OCI-LY3 (cell line): ENCODE measurements around the gene NNMT.

ENCODE experiments used
- H2AFZ ChIP-seq: fragments of 200-600, 300-600 bp; shearing (Covaris generic); 2 replicates; pipeline ENCODE4 v1.6.0; 2014; ENCODE audit warnings: antibody characterized with exemption, low read depth, low read length
- H3K27ac ChIP-seq: fragments of 200-600, 300-600 bp; sonication (generic); 2 replicates; pipeline ENCODE4 v1.5.1; 2014; ENCODE audit warnings: mild to moderate bottlenecking, low read length, moderate library complexity, mixed read lengths
- H3K27me3 ChIP-seq: fragments of 200-600, 300-600 bp; sonication (generic); 2 replicates; pipeline ENCODE4 v1.6.1; 2014; ENCODE audit warnings: low read depth, low read length, mixed read lengths
- H3K36me3 ChIP-seq: fragments of 200-600, 300-600 bp; sonication (generic); replicated peaks from 2 replicates; pipeline ENCODE3; 2014; ENCODE audit warnings: low read depth, low read length, mixed read lengths
- H3K4me1 ChIP-seq: fragments of 300-600, 200-600 bp; sonication (generic); 2 replicates; pipeline ENCODE4 v1.6.1; 2014; ENCODE audit warnings: low read length, mixed read lengths
- H3K4me2 ChIP-seq: fragments of 200-600, 300-600 bp; sonication (generic); 2 replicates; pipeline ENCODE4 v1.6.1; 2014; ENCODE audit warnings: low read length, mixed read lengths
- H3K4me3 ChIP-seq: fragments of 300-600, 200-600 bp; sonication (generic); 2 replicates; pipeline ENCODE4 v1.5.1; 2014; ENCODE audit warnings: antibody characterized with exemption, mild to moderate bottlenecking, low read length, moderate library complexity
- H3K79me2 ChIP-seq: fragments of 300-600, 200-600 bp; shearing (Covaris generic); 2 replicates; pipeline ENCODE4 v1.6.1; 2014; ENCODE audit warnings: mild to moderate bottlenecking, low read length, mixed read lengths
- H3K9ac ChIP-seq: fragments of 300-600, 200-600 bp; shearing (Covaris generic); 2 replicates; pipeline ENCODE4 v1.6.0; 2014; ENCODE audit warnings: mild to moderate bottlenecking, low read length, moderate library complexity
- H3K9me3 ChIP-seq: fragments of 200-600, 300-600 bp; shearing (Covaris generic); 2 replicates; pipeline ENCODE4 v1.6.1; 2014; ENCODE audit warnings: low read length, mixed read lengths; ENCODE audit not compliant: insufficient read depth
- H4K20me1 ChIP-seq: fragments of 200-600, 300-600 bp; sonication (generic); 2 replicates; pipeline ENCODE4 v1.6.1; 2016; ENCODE audit warnings: low read length, mixed read lengths; ENCODE audit not compliant: insufficient read depth
- CTCF ChIP-seq: fragments of 200-600, 300-600 bp; sonication (generic); IDR thresholded peaks from 2 replicates; pipeline ENCODE4 v1.5.1; 2014; ENCODE audit warnings: antibody characterized with exemption, low read length, low read depth
- EZH2phosphoT487 ChIP-seq: fragments of 200-600 bp; shearing (Covaris generic); IDR thresholded peaks from 2 replicates; pipeline ENCODE4 v1.6.1; 2018; ENCODE audit warnings: antibody characterized with exemption, mixed run types, low read depth

Gene NNMT

GRCh38 chr11:114250993-114251814, 45.0 kb upstream of the NNMT start:
- H3K36me3 ChIP-seq, result no peaks in the 10 kb centered on the region
- no peaks in the 10 kb centered on the region for H4K20me1 ChIP-seq
- H3K4me1 ChIP-seq, result no peaks in the 10 kb centered on the region
- no peak overlapping the region; the same call in 1 of the 2 replicates for H2AFZ ChIP-seq
- no peak overlapping the region for H3K9ac ChIP-seq
- H3K4me2 ChIP-seq, result no peak overlapping the region
- H3K4me3 ChIP-seq, result no peak overlapping the region
- no peak for TF ChIP-seq CTCF
- no peak for TF ChIP-seq EZH2phosphoT487
- H3K9me3 ChIP-seq, result no peaks in the 10 kb centered on the region
- H3K27me3 ChIP-seq, result no peaks in the 10 kb centered on the region
- H3K79me2 ChIP-seq, result no peaks in the 10 kb centered on the region
- no peak overlapping the region for H3K27ac ChIP-seq

GRCh38 chr11:114251815-114252337, 44.3 kb upstream of the NNMT start:
- Histone ChIP-seq H4K20me1 (no peaks in the 10 kb centered on the region), H3K36me3 (no peaks in the 10 kb centered on the region), H3K4me2 (no peak overlapping the region), H3K9ac (no peak overlapping the region), H3K27me3 (no peaks in the 10 kb centered on the region), H3K79me2 (no peaks in the 10 kb centered on the region), H3K27ac (no peak overlapping the region), H2AFZ (no peak overlapping the region), H3K4me3 (no peak overlapping the region), H3K4me1 (no peaks in the 10 kb centered on the region), H3K9me3 (no peaks in the 10 kb centered on the region)
- TF ChIP-seq CTCF (no peak), EZH2phosphoT487 (no peak)

GRCh38 chr11:114252767-114253166, 43.4 kb upstream of the NNMT start:
- no peak overlapping the region for H3K27ac ChIP-seq
- TF ChIP-seq CTCF, result no peak
- no peak for TF ChIP-seq EZH2phosphoT487
- H3K9ac ChIP-seq, result no peak overlapping the region

GRCh38 chr11:114253771-114254170, 42.4 kb upstream of the NNMT start:
- H3K27me3 ChIP-seq, result no peaks in the 10 kb centered on the region
- peaks cover 3% of the 10 kb centered on the region for H3K4me1 ChIP-seq
- H4K20me1 ChIP-seq, result no peaks in the 10 kb centered on the region

More at GRCh38 chr11:114252767-114253166, 43.4 kb upstream of the NNMT start:
- Histone ChIP-seq H4K20me1 (no peaks in the 10 kb centered on the region), H2AFZ (no peak overlapping the region), H3K9me3 (no peaks in the 10 kb centered on the region), H3K79me2 (no peaks in the 10 kb centered on the region), H3K4me2 (no peak overlapping the region), H3K27me3 (no peaks in the 10 kb centered on the region), H3K4me1 (no peaks in the 10 kb centered on the region), H3K36me3 (no peaks in the 10 kb centered on the region), H3K4me3 (no peak overlapping the region)

More at GRCh38 chr11:114253771-114254170, 42.4 kb upstream of the NNMT start:
- no peak for TF ChIP-seq CTCF
- TF ChIP-seq EZH2phosphoT487, result no peak
- Histone ChIP-seq H3K4me2 (no peak overlapping the region), H3K9me3 (no peaks in the 10 kb centered on the region), H3K27ac (no peak overlapping the region), H2AFZ (no peak overlapping the region), H3K79me2 (no peaks in the 10 kb centered on the region), H3K9ac (no peak overlapping the region), H3K4me3 (no peak overlapping the region), H3K36me3 (no peaks in the 10 kb centered on the region)
